Caco-2 (cell line): ENCODE results near the gene PTPRN. TPM values are rescaled to one million over a fixed set of nuclear protein-coding genes. Genes with fewer than 3 reads are reported as not detected.
A peak's percentile ranks its signal among the peaks of the same experiment; 100 is the strongest.

Experiments used
- BruUV-seq: library from RNA; stranded (reverse); fragments of 400-500 nt; replicated peaks from 2 replicates; lab custom pipeline; 2021; lab: Mats Ljungman, UMichigan
- CTCF ChIA-PET: fragments of 300-600 bp; sonication (Branson Sonifier 250); formaldehyde crosslinking; loops from one replicate; lab custom pipeline; 2022; ENCODE audit warnings: antibody characterized with exemption; lab: Charles Lee
- POLR2A ChIA-PET: fragments of 300-600 bp; sonication (Branson Sonifier 250); formaldehyde crosslinking; loops from one replicate; lab custom pipeline; 2022; ENCODE audit warnings: antibody characterized with exemption; lab: Charles Lee
- DNase-seq, 2 experiments: peaks; one replicate each; pipeline versions ENCODE4 v3.0.0 to v3.0.0-alpha.2; 2020 to 2022
- H3K27me3 ChIP-seq: replicated peaks from 2 replicates; pipeline ENCODE4 v1.6.0; 2011; ENCODE audit warnings: low read length; ENCODE audit not compliant: control insufficient read depth, insufficient read depth
- H3K36me3 ChIP-seq: 2 replicates; pipeline ENCODE4 v1.5.1; 2011; ENCODE audit warnings: low read length; ENCODE audit not compliant: control insufficient read depth, insufficient read depth
- H3K4me1 ChIP-seq: fragments of 250-450 bp; sonication (Bioruptor Pico); 2 replicates; pipeline ENCODE4 v1.5.1; 2020; ENCODE audit warnings: mild to moderate bottlenecking
- H3K4me3 ChIP-seq: 2 replicates; pipeline ENCODE4 v1.5.1; 2011; ENCODE audit warnings: low read depth, mild to moderate bottlenecking, control low read depth, low read length
- H3K9me3 ChIP-seq: fragments of 250-450 bp; sonication (Bioruptor Pico); 2 replicates; pipeline ENCODE4 v1.5.1; 2020; ENCODE audit warnings: mild to moderate bottlenecking, moderate library complexity
- H3K27ac Mint-ChIP-seq: one replicate; pipeline ENCODE4 v1.8.0; 2022; ENCODE audit warnings: mixed read lengths; ENCODE audit not compliant: unreplicated experiment
- H3K27me3 Mint-ChIP-seq: one replicate; pipeline ENCODE4 v1.8.0; 2022; ENCODE audit warnings: mixed read lengths; ENCODE audit not compliant: insufficient read depth, unreplicated experiment
- H3K36me3 Mint-ChIP-seq: one replicate; pipeline ENCODE4 v1.8.0; 2022; ENCODE audit warnings: mild to moderate bottlenecking, mixed read lengths; ENCODE audit not compliant: insufficient read depth, unreplicated experiment
- H3K4me1 Mint-ChIP-seq: one replicate; pipeline ENCODE4 v1.8.0; 2022; ENCODE audit warnings: low read depth, mixed read lengths; ENCODE audit not compliant: unreplicated experiment
- H3K4me3 Mint-ChIP-seq: one replicate; pipeline ENCODE4 v1.8.0; 2022; ENCODE audit warnings: mild to moderate bottlenecking, moderate library complexity, mixed read lengths; ENCODE audit not compliant: unreplicated experiment
- H3K9me3 Mint-ChIP-seq: one replicate; pipeline ENCODE4 v1.8.0; 2022; ENCODE audit warnings: mixed read lengths; ENCODE audit not compliant: unreplicated experiment
- intact Hi-C: fragments of 100-400 bp; cut with micrococcal nuclease; formaldehyde crosslinking; loops from one replicate; pipeline ENCODE4 v1.10.0; 2022; ENCODE audit not compliant: unreplicated experiment
- total RNA-seq: library from RNA; stranded (reverse); gene quantifications from 2 replicates; pipeline ENCODE4 v1.2.3, GENCODE V29; 2022
- TF ChIP-seq, protein P1 (sequence below), 2 experiments: fragments of 200-600 bp in 1 of 2; IDR thresholded peaks; 1 replicate in 1 of 2; 2 replicates in 1 of 2; pipeline versions ENCODE4 v1.5.1 to v1.8.0; 2011 to 2022; ENCODE audit warnings: antibody characterized with exemption in 1 of 2, control low read depth in 1 of 2, inconsistent platforms in 1 of 2, low read depth in 1 of 2, low read length in 1 of 2, mild to moderate bottlenecking in 1 of 2, moderate library complexity in 1 of 2; ENCODE audit not compliant: insufficient read depth in 1 of 2, severe bottlenecking in 1 of 2, unreplicated experiment in 1 of 2

PTPRN gene
- total RNA-seq, 1 experiment from 2014 or later = not detected

DNA sequence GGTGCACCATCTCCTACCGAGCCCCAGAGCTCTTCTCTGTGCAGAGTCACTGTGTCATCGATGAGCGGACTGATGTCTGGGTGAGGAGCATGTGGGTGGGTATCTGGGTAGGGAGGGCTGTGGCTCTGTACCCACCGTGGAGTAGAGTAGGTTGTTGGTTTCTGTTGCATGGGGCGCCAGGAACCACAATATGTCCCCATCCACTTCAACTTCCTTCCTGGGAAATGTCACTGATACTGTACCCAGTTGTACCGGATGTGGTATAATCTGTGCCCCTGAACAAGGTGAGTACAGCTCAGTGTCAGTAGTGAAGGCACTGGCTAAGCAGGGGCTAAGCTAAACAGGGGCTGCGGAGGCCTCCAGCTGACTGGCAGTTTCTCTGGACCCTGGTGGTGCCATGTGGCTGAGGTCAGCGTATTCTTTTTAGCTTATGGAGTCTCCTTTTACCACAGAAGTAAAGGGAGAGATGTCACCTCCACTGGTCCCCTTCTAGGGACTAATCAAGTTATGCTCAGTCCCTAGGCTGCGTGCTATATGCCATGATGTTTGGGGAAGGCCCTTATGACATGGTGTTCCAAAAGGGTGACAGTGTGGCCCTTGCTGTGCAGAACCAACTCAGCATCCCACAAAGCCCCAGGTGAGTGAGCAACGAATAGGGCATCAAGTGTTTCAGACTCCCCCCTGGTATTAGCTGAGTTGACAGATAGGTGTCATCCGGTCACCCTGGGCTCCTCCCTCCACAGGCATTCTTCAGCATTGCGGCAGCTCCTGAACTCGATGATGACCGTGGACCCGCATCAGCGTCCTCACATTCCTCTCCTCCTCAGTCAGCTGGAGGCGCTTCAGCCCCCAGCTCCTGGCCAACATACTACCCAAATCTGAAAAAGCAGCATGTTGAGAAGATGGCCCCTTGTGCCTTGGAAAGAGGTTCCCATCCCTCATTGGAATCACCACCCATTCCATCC is 61.2 kb downstream of the PTPRN start:
- Mint-ChIP-seq H3K27me3 (no peaks in the 10 kb centered on the region), H3K36me3 (peaks cover 18% of the 10 kb centered on the region), H3K9me3 (no peaks in the 10 kb centered on the region), H3K4me3 (peak overlapping the region; percentile 20), H3K4me1 (peaks cover 30% of the 10 kb centered on the region), H3K27ac (peak overlapping the region; percentile 55)
- no peaks in the 10 kb centered on the region for H3K27me3 ChIP-seq
- H3K36me3 ChIP-seq = no peaks in the 10 kb centered on the region; the same call in 1 of the 2 replicates
- intact Hi-C loops = loop anchor here (2.0 kb wide), 1 partner anchor 47 kb away; no protein-coding TSS in a partner anchor
- BruUV-seq = no TSS peak
- peaks cover 36% of the 10 kb centered on the region for H3K4me1 ChIP-seq
- TF ChIP-seq, protein P1, sequence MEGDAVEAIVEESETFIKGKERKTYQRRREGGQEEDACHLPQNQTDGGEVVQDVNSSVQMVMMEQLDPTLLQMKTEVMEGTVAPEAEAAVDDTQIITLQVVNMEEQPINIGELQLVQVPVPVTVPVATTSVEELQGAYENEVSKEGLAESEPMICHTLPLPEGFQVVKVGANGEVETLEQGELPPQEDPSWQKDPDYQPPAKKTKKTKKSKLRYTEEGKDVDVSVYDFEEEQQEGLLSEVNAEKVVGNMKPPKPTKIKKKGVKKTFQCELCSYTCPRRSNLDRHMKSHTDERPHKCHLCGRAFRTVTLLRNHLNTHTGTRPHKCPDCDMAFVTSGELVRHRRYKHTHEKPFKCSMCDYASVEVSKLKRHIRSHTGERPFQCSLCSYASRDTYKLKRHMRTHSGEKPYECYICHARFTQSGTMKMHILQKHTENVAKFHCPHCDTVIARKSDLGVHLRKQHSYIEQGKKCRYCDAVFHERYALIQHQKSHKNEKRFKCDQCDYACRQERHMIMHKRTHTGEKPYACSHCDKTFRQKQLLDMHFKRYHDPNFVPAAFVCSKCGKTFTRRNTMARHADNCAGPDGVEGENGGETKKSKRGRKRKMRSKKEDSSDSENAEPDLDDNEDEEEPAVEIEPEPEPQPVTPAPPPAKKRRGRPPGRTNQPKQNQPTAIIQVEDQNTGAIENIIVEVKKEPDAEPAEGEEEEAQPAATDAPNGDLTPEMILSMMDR (IDR thresholded peaks at IDR 0.05; ENCODE audit: insufficient read depth in 1 of 2, low read depth in 1 of 2, low read length in 1 of 2, severe bottlenecking in 1 of 2, unreplicated experiment in 1 of 2) = no peak
- POLR2A ChIA-PET = interaction anchor here (0.6 to 1.5 kb wide), 4 partner anchors 23 to 140 kb away, joined by 3 to 7 read pairs (median 4); partner anchors contain the start of genes CNPPD1, DNAJB2 and DNPEP
- H3K9me3 ChIP-seq = no peaks in the 10 kb centered on the region
- no peak overlapping the region for H3K4me3 ChIP-seq
- CTCF ChIA-PET = interaction anchor here (1.6 to 2.6 kb wide), 3 partner anchors 30 to 47 kb away, joined by 6 to 25 read pairs (median 25); partner anchors contain the start of gene DNAJB2
- DNase-seq = peak in 1 of 2 experiments; percentile 31

DNA sequence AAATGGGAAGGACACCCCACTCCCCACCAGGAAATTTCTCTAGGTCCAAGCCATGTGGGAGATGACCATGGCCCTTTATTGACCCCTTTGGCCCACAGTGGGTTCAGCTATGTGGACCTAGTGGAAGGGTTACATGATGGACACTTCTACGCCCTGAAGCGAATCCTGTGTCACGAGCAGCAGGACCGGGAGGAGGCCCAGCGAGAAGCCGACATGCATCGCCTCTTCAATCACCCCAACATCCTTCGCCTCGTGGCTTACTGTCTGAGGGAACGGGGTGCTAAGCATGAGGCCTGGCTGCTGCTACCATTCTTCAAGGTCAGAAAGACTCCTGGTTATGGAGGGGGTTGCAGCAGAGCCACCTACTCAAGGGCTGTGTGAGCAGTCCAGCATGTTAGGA is 62.6 kb downstream of the PTPRN start:
- BruUV-seq = no TSS peak
- H3K4me3 Mint-ChIP-seq = peak overlapping the region; percentile 82
- H3K27ac Mint-ChIP-seq = no peak overlapping the region
- peaks cover 30% of the 10 kb centered on the region for H3K4me1 Mint-ChIP-seq
- TF ChIP-seq, protein P1 (IDR thresholded peaks at IDR 0.05; ENCODE audit: insufficient read depth in 1 of 2, low read depth in 1 of 2, low read length in 1 of 2, severe bottlenecking in 1 of 2, unreplicated experiment in 1 of 2) = no peak
- CTCF ChIA-PET = no interaction called here
- intact Hi-C loops = no loop called here
- no peaks in the 10 kb centered on the region for H3K27me3 Mint-ChIP-seq
- DNase-seq = no peak
- Histone ChIP-seq H3K9me3 (no peaks in the 10 kb centered on the region), H3K27me3 (no peaks in the 10 kb centered on the region), H3K4me1 (peaks cover 33% of the 10 kb centered on the region), H3K36me3 (no peaks in the 10 kb centered on the region; the same call in 1 of the 2 replicates), H3K4me3 (no peak overlapping the region)
- H3K36me3 Mint-ChIP-seq = peaks cover 18% of the 10 kb centered on the region
- POLR2A ChIA-PET = interaction anchor here (2.2 kb wide), 1 partner anchor 40 kb away, joined by 14 read pairs; the partner anchor contains the start of gene ZFAND2B
- H3K9me3 Mint-ChIP-seq = no peaks in the 10 kb centered on the region

DNA sequence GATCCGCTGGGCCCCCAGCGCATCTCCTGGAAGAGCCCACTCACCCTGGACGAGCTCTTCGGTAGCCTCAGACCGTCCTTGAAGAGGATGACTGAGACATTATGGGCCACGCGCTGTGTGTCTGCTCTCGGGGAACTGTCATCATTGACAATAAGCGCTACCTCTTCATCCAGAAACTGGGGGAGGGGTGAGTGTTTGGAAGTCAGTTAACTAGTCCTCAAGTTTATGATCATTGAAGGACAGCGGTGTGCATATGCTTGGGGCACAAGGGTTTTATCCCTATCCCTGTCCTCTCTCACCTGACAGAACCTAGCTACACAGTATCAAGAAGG is 63.3 kb downstream of the PTPRN start:
- POLR2A ChIA-PET = interaction anchor here (0.8 to 2.2 kb wide), 2 partner anchors 32 to 39 kb away, joined by 6 to 14 read pairs; partner anchors contain the start of gene ZFAND2B
- Mint-ChIP-seq H3K9me3 (no peaks in the 10 kb centered on the region), H3K4me3 (peak overlapping the region; percentile 82), H3K4me1 (peaks cover 28% of the 10 kb centered on the region), H3K27ac (peak overlapping the region; percentile 90), H3K36me3 (peaks cover 18% of the 10 kb centered on the region), H3K27me3 (no peaks in the 10 kb centered on the region)
- intact Hi-C loops = loop anchor here (1.0 kb wide), 1 partner anchor 86 kb away; the partner anchor contains the start of gene NHEJ1
- DNase-seq = no peak
- Histone ChIP-seq H3K4me3 (peak overlapping the region; percentile 73), H3K9me3 (no peaks in the 10 kb centered on the region), H3K36me3 (no peaks in the 10 kb centered on the region; the same call in 1 of the 2 replicates), H3K27me3 (no peaks in the 10 kb centered on the region), H3K4me1 (peaks cover 33% of the 10 kb centered on the region)
- CTCF ChIA-PET = interaction anchor here (1.3 to 2.3 kb wide), 2 partner anchors 39 to 48 kb away, joined by 4 to 10 read pairs; partner anchors contain the start of gene ZFAND2B
- TF ChIP-seq, protein P1 (IDR thresholded peaks at IDR 0.05; ENCODE audit: insufficient read depth in 1 of 2, low read depth in 1 of 2, low read length in 1 of 2, severe bottlenecking in 1 of 2, unreplicated experiment in 1 of 2) = no peak
- no TSS peak for BruUV-seq
